ENCODE results near the gene ZC3H13.

Gene ZC3H13

DNA sequence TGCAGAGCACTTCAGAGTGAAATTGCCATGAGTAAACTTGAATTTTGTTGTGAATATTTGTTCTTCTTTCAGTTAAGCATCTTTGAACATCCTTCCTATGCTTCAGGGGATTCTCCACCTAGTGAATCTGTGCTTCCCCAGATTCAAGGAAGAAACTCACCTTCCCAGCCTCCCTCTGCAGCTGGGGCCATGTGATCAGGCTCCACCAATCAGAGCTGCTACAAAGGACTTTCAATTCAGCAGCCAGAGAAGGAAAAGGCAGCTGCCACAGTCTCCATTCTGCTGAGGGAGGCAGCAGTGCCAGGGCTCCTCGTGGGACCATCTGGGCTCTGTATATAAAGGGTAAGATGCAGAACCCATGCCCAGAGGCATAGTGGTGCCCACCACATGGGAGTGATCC, 111.3 kb downstream of the ZC3H13 start:
- DNase-seq (ENCODE audit: low read depth in 4 of 4, low spot score in 1 of 4) = no peak

DNA sequence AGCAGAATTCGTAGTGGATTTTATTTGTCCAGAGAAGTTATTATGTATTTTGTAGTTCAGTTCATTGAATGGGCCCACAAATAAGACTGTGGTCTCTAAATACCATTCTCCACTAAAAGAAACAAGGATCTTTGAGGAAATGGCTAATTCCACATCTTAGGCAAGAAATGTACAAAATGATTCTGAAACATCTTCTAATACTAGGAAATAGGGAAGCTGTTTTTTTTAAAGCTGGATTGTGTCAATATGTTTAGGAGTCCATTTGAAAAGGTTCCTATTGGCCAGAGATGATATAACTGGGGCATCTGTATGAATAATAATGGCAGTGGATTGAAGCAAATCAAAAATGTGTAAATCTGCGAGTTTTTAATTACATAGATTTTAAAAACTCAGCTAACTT, 112.5 kb downstream of the ZC3H13 start:
- DNase-seq (ENCODE audit: low read depth in 4 of 4, low spot score in 1 of 4) = no peak

DNA sequence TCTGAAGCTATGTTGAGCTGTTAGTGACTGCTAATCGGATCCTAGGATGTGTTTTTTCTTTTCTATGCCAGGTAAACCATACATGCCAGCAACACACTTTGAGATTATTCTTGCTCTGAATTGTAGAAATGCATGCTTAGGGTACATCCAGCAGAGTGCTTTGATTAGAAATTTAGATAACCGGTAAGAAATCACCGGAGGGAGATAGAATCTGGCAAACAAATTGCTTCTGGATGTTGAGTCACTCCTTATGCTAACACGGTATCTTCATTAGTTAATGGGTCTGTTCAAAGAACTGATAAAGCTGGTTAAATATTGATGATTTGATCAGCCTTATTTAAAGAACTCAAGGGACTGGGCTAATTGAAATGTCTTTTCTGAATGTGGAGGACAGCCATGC, 115.9 kb downstream of the ZC3H13 start:
- no peak for DNase-seq (ENCODE audit: low read depth in 4 of 4, low spot score in 1 of 4)

DNA sequence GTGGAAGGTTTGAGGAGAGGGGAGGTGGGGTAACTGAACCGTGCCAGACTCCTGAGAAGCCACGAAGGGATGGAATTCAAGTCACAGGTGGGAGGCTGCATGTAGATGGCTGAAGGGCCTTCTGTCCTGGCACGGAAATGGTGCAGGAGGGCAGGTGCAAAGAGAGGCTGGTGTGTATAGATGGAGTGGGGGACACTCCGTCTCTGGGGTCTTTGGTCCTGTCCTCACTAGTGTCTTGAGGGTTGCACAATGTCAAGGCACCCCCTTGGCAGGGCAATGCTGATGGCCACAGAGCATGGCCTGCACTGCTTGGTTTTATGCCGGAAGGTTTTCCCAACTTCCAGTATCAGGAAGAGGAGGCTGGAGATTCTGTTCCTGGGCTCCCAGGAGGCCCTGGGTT, 118.3 kb downstream of the ZC3H13 start:
- no peak for DNase-seq (ENCODE audit: low read depth in 4 of 4, low spot score in 1 of 4)

DNA sequence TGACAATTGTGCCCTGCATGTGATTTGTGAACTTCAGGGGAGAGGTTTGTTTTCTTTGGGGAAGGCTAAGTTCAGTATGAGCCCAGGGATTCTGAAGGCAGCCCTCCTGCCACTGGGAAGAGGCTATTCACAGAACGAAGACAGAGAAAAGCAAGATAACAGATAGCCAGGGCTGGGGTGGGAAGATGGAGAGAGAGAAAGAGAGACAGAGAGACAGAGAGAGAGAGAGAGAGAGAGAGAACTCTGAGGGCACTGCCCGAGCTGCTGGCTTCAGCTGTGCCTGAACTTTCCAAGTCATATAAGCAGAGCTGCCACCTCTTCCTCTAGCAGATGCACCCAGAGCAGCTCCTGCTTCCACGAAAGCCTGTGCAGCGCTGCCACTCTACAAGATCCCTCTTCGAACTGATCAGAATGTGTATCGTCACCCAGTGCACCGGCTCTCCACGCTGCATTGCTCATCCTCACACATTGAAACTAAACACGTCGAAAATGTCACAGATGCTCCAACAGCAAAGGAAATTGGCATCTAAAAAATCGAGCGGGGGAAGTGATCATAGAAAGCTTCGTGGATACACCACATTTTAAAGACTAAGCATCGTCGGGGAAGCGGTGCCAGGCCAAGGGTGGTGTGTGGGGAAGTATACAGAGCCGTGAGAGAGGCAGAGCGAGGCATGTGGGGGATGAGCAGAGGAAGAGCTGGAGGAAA, 119.2 kb downstream of the ZC3H13 start:
- DNase-seq (ENCODE audit: low read depth in 4 of 4, low spot score in 1 of 4) = no peak

DNA sequence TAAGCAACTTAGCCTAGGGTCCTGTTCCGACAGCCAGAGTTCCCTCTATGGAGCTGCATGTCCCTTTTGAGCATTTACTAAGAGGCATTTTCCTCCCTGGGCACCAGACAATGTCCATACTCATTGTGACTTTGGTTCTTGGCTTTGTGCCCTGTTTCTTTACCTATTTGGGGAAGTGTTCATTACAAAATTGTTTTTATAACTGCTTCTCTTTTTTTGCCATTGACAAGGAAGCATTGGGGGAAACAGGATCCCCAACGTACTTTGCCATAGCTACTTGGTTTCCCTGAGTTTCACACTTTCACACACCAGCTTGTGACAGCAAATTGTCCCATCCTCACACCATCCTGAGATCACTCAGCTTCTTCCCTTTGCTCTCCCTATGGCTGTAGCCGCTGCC, 119.9 kb downstream of the ZC3H13 start:
- no peak for DNase-seq (ENCODE audit: low read depth in 4 of 4, low spot score in 1 of 4)

DNA sequence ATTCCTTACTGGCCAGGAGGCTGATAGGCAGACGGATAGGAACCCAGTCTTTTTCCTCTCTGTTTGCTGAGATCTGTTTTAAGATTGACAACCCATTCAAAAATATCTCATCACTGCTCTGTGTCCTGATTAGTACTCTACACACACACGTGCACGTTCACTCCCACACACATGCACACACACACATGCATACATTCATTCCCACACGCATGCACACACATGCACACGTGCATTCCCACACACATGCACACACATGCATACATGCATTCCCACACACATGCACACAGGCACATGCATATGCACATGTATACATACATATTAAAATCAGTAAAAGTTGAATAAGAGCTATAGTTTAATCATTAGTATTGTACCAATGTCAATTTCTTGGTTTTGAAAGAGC, 120.4 kb downstream of the ZC3H13 start:
- no peak for DNase-seq (ENCODE audit: low read depth in 4 of 4, low spot score in 1 of 4)

DNA sequence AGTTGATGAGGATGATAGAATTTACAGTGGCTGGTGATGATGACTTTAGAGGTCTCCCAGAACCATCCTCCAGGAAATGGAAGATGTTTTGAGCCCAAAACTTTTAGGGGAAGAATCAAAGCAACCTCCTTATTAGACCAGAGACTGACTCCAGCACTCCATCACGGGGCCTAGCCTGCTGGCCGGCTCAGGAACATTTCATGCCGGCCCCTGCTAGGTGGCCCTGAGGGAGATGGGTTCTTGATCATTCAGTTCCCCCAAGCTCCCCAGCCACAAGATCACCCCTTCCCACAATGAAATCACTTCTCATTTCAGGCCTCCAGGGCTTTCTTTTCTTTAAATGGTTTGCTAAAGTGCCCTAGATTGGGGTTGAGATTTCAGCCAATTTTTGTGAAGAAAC, 121.3 kb downstream of the ZC3H13 start:
- no peak for DNase-seq (ENCODE audit: low read depth in 4 of 4, low spot score in 1 of 4)

DNA sequence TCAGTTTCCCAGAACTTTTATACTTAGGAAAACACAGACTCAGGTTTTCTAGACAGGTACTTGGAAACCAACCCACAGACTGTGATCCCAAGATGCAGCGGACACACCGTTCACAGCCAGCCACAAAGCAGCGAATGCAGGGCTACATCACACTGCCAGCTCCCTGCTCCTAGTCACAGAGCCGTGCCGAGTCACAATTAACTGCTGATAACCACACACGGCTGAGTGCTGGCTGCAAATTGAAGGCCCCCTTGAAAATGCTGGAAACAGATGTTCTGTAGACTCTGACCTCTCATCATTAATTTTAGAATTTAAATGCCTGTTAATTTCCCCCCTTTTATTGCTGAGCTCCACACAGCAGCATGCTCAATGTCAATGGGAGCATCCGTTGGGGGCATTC, 122.4 kb downstream of the ZC3H13 start:
- no peak for DNase-seq (ENCODE audit: low read depth in 4 of 4, low spot score in 1 of 4)

DNA sequence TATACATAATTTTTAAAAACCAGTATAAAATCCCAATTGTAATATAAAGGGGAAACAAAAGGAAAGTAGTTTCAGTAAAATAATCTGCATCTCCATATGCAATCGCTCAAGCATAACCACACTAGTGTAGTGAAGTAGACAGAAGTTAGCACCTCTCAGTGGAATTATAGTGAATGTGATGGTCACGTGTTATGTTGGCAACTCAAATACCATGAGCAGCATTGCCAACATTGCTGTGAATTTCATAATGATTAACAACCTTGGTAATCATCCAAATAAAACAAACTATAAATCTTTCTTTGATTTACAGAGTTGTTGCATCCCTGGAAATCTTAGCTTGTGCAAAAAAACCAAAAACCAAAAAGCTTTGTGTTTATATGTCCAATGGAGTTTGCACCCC, 123.7 kb downstream of the ZC3H13 start:
- DNase-seq (ENCODE audit: low read depth in 4 of 4, low spot score in 1 of 4) = no peak

DNA sequence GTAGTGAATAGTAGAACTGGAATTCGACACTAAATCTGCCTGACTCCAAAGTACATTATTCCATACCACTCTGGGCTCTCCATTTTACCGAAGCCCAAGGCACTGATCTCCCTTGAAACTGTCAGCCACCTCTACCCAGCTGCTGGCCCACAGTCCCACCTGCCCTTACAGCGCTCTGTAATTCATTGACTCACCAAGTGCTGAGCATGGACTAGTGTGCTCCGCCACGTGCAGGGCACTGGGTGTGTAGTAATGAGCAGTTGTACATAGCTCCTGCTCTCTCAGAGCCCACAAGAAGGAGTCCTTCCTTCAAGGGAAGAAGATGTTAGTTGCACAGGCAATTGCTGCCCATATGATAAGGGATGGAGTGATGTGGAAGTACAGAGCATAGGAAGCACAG, 124.4 kb downstream of the ZC3H13 start:
- no peak for DNase-seq (ENCODE audit: low read depth in 4 of 4, low spot score in 1 of 4)

DNA sequence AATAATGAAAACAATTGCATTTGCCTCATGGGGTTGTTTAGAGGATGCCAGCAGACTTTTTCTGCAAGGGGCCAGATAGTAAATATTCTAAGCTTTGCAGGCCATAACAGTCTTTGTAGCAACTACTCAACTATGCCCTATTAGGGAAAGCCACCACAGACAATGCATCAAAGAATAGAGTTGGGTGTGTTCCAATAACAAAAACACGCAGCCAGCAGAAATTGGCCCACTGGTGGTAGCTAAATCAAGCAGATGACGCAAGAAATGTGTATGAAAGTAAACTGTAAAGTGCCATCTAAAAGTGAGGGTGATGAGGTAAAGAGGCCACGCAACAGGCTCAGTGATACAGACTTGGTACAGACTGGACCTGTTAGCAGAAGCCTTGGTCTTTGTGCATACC, 125.8 kb downstream of the ZC3H13 start:
- DNase-seq (ENCODE audit: low read depth in 4 of 4, low spot score in 1 of 4) = no peak

DNA sequence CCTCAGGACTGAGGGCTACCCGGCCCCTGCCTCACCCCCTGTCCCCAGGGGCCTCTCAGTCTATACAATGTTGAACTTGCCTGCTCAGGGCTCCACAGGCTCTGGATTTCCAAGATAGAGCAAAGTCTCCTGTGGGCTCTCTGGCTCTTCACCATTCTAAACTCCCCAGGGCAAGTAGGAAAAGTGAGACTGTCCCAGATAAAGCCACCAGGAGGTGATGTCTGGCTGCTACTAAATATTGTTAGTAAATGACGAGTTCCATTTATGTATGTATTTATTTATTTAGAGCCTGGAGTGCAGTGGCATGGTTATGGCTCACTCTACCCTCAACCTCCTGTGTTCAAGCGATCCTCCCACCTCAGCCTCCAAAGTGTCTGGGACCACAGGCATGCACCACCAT, 127.4 kb downstream of the ZC3H13 start:
- no peak for DNase-seq (ENCODE audit: low read depth in 4 of 4, low spot score in 1 of 4)

DNA sequence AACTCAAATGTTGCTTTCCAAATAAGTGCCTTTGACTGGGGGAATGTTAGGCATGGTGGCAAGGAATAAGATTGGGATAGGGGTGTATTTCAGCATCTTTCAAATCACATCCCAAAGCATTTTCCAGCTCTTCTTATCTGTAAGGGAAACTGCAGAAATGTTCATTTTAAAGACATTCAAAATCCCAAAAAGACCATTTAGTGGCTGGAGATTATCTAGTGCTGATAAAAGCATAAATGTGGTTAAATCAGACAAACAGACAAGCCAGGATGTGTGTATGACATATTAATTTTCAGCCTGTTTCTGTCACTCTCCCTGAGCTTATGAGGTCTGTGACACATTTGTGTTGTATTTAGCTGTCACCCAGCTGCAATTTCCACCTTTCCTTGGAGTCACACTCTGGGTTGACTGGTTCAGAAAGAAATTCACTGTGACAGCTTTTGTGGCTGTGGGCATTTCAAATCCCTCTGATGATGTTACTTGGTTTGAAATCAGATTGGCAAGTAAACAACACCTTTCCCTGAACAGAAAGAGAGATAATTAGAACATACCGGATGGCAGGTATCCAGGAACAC, 131.3 kb downstream of the ZC3H13 start:
- no peak for DNase-seq (ENCODE audit: low read depth in 4 of 4, low spot score in 1 of 4)

DNA sequence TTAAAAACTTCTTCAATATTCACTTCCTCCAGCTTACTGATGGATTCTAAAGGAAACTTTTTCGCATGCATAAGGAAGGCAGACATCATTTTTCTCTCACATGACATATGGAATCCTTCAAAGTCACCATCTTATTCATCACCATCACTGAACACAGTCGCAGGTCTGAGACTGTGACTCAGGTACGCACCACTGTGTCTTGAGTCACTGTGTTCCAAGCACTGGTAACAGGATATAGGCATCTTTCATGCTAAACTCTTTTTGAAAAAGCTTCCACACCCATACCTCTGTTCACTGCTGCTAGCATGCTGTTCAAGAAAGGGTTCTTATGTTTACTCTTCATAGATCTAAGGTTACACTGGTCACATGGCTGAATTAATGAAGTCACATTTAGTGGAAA, 133.9 kb downstream of the ZC3H13 start:
- DNase-seq (ENCODE audit: low read depth in 4 of 4, low spot score in 1 of 4) = no peak

DNA sequence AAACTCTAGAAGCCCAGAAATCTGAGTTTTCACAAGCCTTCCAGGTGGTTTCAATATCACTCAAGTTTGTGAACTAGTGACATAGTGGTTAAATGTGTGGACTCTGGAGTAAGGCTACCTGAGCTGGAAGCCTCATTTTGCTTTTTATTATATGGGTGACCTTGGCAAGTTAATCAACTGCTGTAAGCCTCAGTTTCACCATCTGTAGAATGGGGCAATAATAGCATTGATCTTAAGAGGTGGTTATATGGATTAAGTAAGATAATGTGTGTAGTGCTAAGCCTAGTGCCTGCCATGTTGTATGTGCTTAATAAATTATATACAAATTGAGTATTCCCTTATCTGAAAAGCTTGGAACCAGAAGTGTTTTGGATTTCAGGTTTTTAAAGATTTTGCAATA, 135.5 kb downstream of the ZC3H13 start:
- no peak for DNase-seq (ENCODE audit: low read depth in 4 of 4, low spot score in 1 of 4)

DNA sequence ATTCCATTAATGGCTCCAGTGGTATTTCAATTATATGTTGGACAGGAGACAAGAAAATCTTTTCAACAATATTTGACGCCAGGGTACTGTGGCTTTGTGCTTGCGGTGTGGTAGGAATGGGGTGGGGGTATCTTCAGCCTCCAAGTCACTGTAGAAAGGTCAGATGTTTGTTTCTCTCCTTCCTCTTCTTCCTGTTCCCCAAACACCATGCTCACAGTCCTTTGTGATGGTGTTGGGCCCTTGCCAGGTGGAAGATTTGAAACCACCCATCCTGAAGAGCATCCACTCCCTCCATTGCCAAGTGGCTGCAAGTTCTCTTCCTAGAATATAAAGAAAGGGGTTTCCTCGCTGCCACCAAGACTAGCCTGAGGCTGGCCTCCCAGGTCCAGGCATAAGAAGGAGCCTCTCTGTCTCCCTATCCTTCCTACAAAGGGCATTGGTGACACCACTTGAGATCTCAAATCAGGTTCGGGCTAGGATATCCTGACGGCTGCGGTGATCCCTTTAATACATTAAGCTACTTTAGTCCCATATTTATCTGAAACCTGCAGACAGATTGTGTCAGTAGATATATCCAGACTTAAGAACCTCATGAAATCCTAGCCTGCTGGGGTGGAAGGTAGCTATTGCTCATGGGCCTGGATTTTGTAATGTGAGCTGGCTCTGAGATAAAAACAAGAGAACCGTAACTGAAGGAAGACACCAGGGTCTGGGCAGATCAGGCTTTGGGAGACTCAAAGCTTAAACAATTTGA, 136.7 kb downstream of the ZC3H13 start:
- DNase-seq (ENCODE audit: low read depth in 4 of 4, low spot score in 1 of 4) = no peak

DNA sequence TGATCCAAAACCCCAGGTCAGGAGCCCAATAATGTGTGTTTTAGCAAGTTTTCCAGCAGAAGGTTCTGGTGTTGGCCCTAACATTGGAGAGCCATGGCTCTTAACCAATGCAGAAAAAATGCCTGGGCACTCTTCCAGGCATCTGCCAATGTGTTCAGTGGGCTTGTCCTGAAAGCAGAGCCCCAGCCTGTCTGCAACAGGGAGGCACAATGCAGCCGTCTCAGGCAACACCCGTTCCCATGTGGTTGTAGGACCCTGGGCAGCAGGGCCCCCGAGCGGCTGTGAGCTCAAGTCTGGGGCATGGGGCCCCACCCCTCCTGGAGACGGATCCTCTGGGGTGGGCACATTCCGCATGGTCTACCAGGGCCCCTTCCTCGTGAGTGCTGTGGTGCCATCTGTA, 142.9 kb downstream of the ZC3H13 start:
- no peak for DNase-seq (ENCODE audit: low read depth in 4 of 4, low spot score in 1 of 4)

DNA sequence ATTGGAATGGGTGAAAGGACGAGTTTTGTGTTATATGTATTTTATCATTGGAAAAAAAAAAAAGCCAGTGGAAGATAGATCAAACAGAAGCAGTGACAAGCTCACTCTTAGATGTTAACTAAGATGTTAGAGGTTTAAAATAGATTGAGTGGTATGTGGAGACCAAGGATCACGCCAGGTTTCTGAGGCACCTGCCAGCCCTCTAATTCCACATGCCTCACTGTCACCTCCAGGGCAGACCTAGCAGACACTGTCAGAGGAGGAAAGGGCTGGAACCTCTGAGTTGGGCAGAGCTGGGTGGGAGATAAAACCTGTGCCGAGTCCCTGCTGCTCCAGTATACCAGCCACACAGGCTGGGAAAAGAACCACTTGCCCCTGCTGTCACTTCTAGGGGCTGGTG, 143.5 kb downstream of the ZC3H13 start:
- no peak for DNase-seq (ENCODE audit: low read depth in 4 of 4, low spot score in 1 of 4)

DNA sequence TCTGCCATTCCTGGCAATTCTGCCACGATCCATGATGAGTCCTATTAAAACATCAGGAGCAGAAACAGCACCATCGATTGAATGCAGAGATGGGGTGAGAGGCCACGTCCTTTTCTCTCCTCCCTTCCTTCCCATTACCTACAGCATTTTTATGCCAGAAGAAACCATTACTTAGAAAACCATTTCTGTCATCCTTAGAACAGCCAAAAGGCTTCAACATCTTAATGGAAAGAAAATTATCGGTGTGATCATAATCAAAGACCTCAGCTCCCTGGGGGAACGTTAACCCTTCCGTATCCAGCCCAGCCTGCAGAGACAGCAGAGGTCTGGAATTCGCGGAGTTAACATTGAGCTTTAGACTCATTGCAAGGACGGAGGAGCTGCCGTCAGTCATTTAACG, 145.0 kb downstream of the ZC3H13 start:
- no peak for DNase-seq (ENCODE audit: low read depth in 4 of 4, low spot score in 1 of 4)

All from stimulated activated CD4-positive, alpha-beta T cell treated with anti-CD3 and anti-CD28 coated beads, Interleukin-1b, Interleukin-23, amount 100 ng/mL, for 24 hours (primary cell).